Esophagus squamous epithelium (tissue), 5 donors: Measurements from ENCODE around the gene ZFAND3. TPM values are rescaled to one million over a fixed set of nuclear protein-coding genes. Genes with fewer than 3 reads are reported as not detected.

Experiments used
- DNase-seq: peaks from one replicate; lab custom pipeline; 2025; lab: John Stamatoyannopoulos, UW
- H3K27ac ChIP-seq, 4 donors: fragments of 200-600 bp; sonication (generic); one replicate each; pipeline ENCODE4 v1.5.1; 2016 to 2019; ENCODE audit warnings: mild to moderate bottlenecking in 1 of 4
- H3K27me3 ChIP-seq, 4 donors: fragments of 200-600 bp; sonication (generic); 1 replicate in 3 of 4; 2 replicates in 1 of 4; pipeline versions ENCODE4 v1.5.1 to v1.6.0; 2017 to 2021; ENCODE audit warnings: antibody characterized with exemption in 1 of 4
- H3K36me3 ChIP-seq, 3 donors: fragments of 200-600 bp; sonication (generic); one replicate each; pipeline ENCODE4 v1.5.1; 2016 to 2019
- H3K4me1 ChIP-seq, 3 donors: fragments of 200-600 bp; sonication (generic); one replicate each; pipeline ENCODE4 v1.5.1; 2017 to 2019
- H3K4me3 ChIP-seq, 4 donors: fragments of 200-600 bp; sonication (generic); 1 replicate in 3 of 4; 2 replicates in 1 of 4; pipeline ENCODE4 v1.5.1; 2016 to 2019; ENCODE audit warnings: mild to moderate bottlenecking in 2 of 4, moderate library complexity in 1 of 4
- H3K9me3 ChIP-seq, 3 donors: fragments of 200-600 bp; sonication (generic); one replicate each; pipeline ENCODE4 v1.5.1; 2016 to 2019
- CTCF ChIP-seq, 6 experiments: fragments of 450-650 bp in 4 of 6; fragments of 200-600 bp in 2 of 6; sonication (generic) in 2 of 6; IDR thresholded peaks; one replicate each; pipeline ENCODE4 v1.5.1; 2016 to 2019; ENCODE audit warnings: antibody characterized with exemption in 6 of 6, mild to moderate bottlenecking in 4 of 6, moderate library complexity in 4 of 6
- POLR2A ChIP-seq, 4 donors: fragments of 450-650 bp; IDR thresholded peaks; one replicate each; pipeline ENCODE4 v1.6.1; 2017; ENCODE audit warnings: antibody characterized with exemption in 4 of 4, mild to moderate bottlenecking in 4 of 4, moderate library complexity in 3 of 4
- WGBS, 2 donors: methylation state at CpG; one replicate each; pipeline ENCODE4 v1.1.5; 2018; 5-methylcytosine and 5-hydroxymethylcytosine counted together
- intact Hi-C: fragments of 100-400 bp; cut with DNase I; formaldehyde crosslinking; loops from one replicate; pipeline ENCODE4 v1.15.0; 2022
- total RNA-seq, 4 donors: library from RNA; depleted of rRNA; stranded (reverse); fragments of >200 nt; gene quantifications; one replicate each; pipeline ENCODE4 v1.1.0, GENCODE V29; 2016
- donor health status: DM: yes; HTN: yes; CAD: no.

Gene ZFAND3
- total RNA-seq, 4 donors from 2014 or later: 15.7 to 23.8 (median 20.9) TPM

- 76 to 78% methylated on average over 4 of the region's 4 CpGs for WGBS, 2 donors
- H3K9me3 ChIP-seq: no peaks in the 10 kb centered on the region
- peaks cover 0 to 12% (median 4%) of the 10 kb centered on the region in 3 donors for H3K4me1 ChIP-seq
- intact Hi-C loops: no loop called here
- H3K27ac ChIP-seq: no peak overlapping the region
- H3K4me3 ChIP-seq: no peak overlapping the region
- TF ChIP-seq POLR2A (IDR thresholded peaks at IDR 0.05) (no peak), CTCF (IDR thresholded peaks at IDR 0.05) (no peak)
- no peak for DNase-seq
- H3K36me3 ChIP-seq: no peaks in the 10 kb centered on the region
- no peaks in the 10 kb centered on the region for H3K27me3 ChIP-seq
Measured at GRCh38 chr6:37906121-37906520, 86.6 kb downstream of the ZFAND3 start.

DNA sequence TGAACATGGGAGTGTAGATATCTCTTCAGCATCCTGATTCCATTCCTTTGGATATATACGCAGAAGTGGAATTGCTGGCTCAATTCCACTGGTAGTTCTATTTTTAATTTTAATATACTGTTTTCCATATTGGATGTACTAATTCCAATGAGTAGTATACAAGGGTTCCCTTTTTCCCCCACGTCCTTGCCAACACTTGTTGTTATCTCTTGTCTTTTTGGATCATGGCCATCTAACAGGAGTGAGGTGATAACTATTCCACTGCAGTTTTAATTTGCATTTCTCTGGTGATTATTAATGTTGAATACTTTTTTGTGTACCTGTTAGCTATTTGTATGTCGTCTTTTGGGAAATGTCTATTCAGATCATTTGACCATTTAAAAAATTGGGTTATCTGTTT lies 91.5 kb downstream of the ZFAND3 start:
- H3K9me3 ChIP-seq: no peaks in the 10 kb centered on the region
- no peak for DNase-seq
- no peak overlapping the region for H3K4me3 ChIP-seq
- intact Hi-C loops: no loop called here
- TF ChIP-seq CTCF (IDR thresholded peaks at IDR 0.05): no peak
- TF ChIP-seq POLR2A (IDR thresholded peaks at IDR 0.05): no peak
- peaks cover 0 to 31% (median 0%) of the 10 kb centered on the region in 3 donors for H3K4me1 ChIP-seq
- 90 to 97% methylated on average over 3 of the region's 3 CpGs for WGBS, 2 donors
- H3K27me3 ChIP-seq: no peaks in the 10 kb centered on the region
- peaks cover 0 to 6% (median 0%) of the 10 kb centered on the region in 3 donors for H3K36me3 ChIP-seq
- no peak overlapping the region for H3K27ac ChIP-seq

DNA sequence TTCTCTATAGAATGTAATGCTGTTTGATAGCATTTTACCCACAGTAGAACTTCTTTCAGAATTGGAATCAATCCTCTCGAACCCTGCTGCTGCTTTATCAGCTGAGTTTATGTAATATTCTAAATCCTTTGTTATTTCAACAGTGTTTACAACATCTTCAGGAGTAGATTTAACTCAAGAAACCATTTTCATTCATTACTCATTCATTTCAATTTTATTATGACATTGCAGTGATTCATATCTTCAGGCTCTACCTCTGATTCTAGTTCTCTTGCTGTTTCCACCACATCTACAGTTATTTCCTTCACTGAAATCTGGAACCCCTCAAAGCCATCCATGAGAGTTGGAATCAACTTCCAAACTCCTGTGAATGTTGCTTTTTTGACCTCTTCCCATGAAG lies 93.7 kb downstream of the ZFAND3 start:
- peaks cover 0 to 14% (median 0%) of the 10 kb centered on the region in 3 donors for H3K36me3 ChIP-seq
- TF ChIP-seq POLR2A (IDR thresholded peaks at IDR 0.05) (no peak), CTCF (IDR thresholded peaks at IDR 0.05) (no peak)
- no peaks in the 10 kb centered on the region for H3K27me3 ChIP-seq
- 59 to 67% methylated on average over 1 of the region's 1 CpG for WGBS, 2 donors
- intact Hi-C loops: no loop called here
- H3K27ac ChIP-seq: no peak overlapping the region
- DNase-seq: no peak
- no peak overlapping the region for H3K4me3 ChIP-seq
- H3K9me3 ChIP-seq: no peaks in the 10 kb centered on the region
- peaks cover 0 to 35% (median 0%) of the 10 kb centered on the region in 3 donors for H3K4me1 ChIP-seq

- no peak overlapping the region for H3K4me3 ChIP-seq
- WGBS, 2 donors: 82 to 93% methylated on average over 3 of the region's 3 CpGs
- no peaks in the 10 kb centered on the region for H3K27me3 ChIP-seq
- TF ChIP-seq POLR2A (IDR thresholded peaks at IDR 0.05) (no peak), CTCF (IDR thresholded peaks at IDR 0.05) (no peak)
- peaks cover 0 to 38% (median 3%) of the 10 kb centered on the region in 3 donors for H3K4me1 ChIP-seq
- H3K9me3 ChIP-seq: no peaks in the 10 kb centered on the region
- H3K27ac ChIP-seq: no peak overlapping the region
- intact Hi-C loops: no loop called here
- DNase-seq: no peak
- H3K36me3 ChIP-seq: peaks cover 0 to 14% (median 0%) of the 10 kb centered on the region in 3 donors
Measured at GRCh38 chr6:37915463-37915862, 95.9 kb downstream of the ZFAND3 start.

GRCh38 chr6:37916149-37916548 lies 96.6 kb downstream of the ZFAND3 start:
- H3K27ac ChIP-seq: no peak overlapping the region
- H3K36me3 ChIP-seq: peaks cover 0 to 14% (median 0%) of the 10 kb centered on the region in 3 donors
- H3K9me3 ChIP-seq: no peaks in the 10 kb centered on the region
- peaks cover 0 to 44% (median 9%) of the 10 kb centered on the region in 3 donors for H3K4me1 ChIP-seq
- TF ChIP-seq CTCF (IDR thresholded peaks at IDR 0.05): no peak
- no peak for TF ChIP-seq POLR2A (IDR thresholded peaks at IDR 0.05)
- intact Hi-C loops: no loop called here
- H3K27me3 ChIP-seq: no peaks in the 10 kb centered on the region
- H3K4me3 ChIP-seq: no peak overlapping the region
- no peak for DNase-seq
- WGBS, 2 donors: 56 to 85% methylated on average over 8 of the region's 8 CpGs
